GM12873 (cell line): ENCODE data around the gene SPCS2.

Experiments used
- CTCF ChIP-seq: IDR thresholded peaks from 2 replicates; pipeline ENCODE4 v1.5.1; 2012; ENCODE audit warnings: low read depth, mild to moderate bottlenecking, moderate library complexity, low read length, control low read depth; ENCODE audit not compliant: insufficient read depth; ENCODE audit errors: missing control alignments

Gene SPCS2

DNA sequence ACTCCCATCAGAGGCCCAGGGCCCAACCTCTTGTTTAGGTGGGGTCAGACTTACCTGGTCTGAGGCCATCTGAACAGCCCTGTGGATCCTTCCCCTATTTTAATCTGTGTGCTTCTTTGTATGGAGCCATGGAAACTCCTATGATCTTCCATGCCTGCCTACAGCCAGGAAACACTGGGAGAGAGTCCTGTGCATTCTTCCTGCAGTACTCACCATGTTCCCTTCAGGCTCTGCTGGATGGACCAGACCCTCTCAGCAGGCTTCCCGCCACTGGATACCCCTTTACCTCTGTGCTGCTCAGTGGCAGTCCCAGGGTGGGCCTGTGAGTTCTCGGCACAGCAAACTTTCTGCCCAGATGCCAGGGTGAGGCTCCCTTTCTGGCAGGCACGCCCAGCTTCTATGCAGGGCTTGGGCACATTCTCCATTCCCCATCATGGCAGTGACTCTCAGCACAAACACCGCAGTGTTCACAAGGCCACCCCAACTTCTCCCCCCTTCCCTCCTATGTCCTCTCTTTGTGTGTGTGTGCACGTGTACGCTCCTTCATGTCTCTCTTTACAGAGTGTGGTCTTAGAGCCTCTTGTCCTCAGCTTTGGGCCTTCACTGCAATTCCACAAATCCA is 74.5 kb downstream of the SPCS2 start:
- TF ChIP-seq CTCF, result no peak

GRCh38 chr11:75024068-75024449 is 75.0 kb downstream of the SPCS2 start:
- TF ChIP-seq CTCF, result no peak

GRCh38 chr11:75024764-75025211 is 75.7 kb downstream of the SPCS2 start:
- TF ChIP-seq CTCF, result no peak

DNA sequence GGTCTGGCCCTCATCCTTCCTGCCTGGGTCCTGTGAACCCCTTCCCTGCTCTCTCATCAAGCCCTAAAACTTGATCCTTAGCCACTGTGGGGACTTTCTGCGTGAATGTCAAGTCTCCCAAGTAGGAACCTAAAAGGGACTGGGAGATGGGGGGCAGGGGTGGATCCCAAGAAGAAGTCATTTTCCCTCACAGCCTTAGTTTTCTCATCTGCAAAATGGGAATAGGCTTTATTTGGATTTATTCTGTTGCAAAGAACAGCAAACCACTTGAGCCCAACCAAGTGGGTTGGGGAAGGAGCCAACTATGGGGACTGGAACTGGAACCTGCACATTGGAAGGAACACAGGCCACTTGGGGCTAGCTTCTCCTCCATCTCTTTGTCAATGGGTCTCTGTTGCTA is 76.5 kb downstream of the SPCS2 start:
- no peak for TF ChIP-seq CTCF

DNA sequence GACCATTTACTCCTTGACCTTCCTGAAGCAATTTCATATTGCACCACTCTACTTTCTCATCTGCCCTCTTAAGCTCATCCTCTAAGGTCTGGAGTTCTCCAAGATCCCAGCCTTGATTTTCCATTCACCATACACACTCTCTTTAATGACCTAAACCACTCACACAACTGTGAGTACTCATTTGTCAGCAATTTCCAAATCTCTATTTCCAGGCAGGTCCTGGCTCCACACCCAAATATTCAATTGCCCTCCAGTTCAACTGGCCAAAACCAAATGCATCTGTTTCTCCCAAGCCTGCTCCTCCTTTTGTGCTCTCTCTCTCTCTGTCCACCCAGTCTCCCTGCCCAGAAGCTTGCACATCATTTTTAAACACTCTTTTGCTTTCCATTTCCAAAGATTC is 79.3 kb downstream of the SPCS2 start:
- TF ChIP-seq CTCF, result no peak
